MCF 10A (cell line): ENCODE data around the gene ICE2. TPM values are rescaled to one million over a fixed set of nuclear protein-coding genes. Genes with fewer than 3 reads are reported as not detected.

Source experiments
- BruUV-seq: library from RNA; stranded (reverse); fragments of 400-500 nt; replicated peaks from 2 replicates; lab custom pipeline; 2021; lab: Mats Ljungman, UMichigan
- CTCF ChIA-PET: fragments of 300-600 bp; sonication (Branson Sonifier 250); formaldehyde crosslinking; extraction: SDS; loops from one replicate; lab custom pipeline; 2021; ENCODE audit warnings: antibody characterized with exemption, inconsistent platforms; lab: Yijun Ruan, JAX
- POLR2A ChIA-PET: fragments of 300-600, 350-650 bp; sonication (Branson Sonifier 250); formaldehyde crosslinking; extraction: SDS; loops from one replicate; lab custom pipeline; 2020; ENCODE audit warnings: antibody characterized with exemption, inconsistent platforms; lab: Yijun Ruan, JAX
- DNase-seq: peaks from one replicate; pipeline ENCODE4 v3.0.0-alpha.2; 2018; ENCODE audit not compliant: unreplicated experiment
- H3K27ac Mint-ChIP-seq: one replicate; pipeline ENCODE4 v1.8.0; 2022; ENCODE audit warnings: mild to moderate bottlenecking, low read depth, mixed read lengths; ENCODE audit not compliant: unreplicated experiment
- H3K27me3 Mint-ChIP-seq: one replicate; pipeline ENCODE4 v1.8.0; 2022; ENCODE audit warnings: mixed read lengths; ENCODE audit not compliant: insufficient read depth, unreplicated experiment
- H3K36me3 Mint-ChIP-seq: one replicate; pipeline ENCODE4 v1.8.0; 2022; ENCODE audit warnings: mild to moderate bottlenecking, moderate library complexity, mixed read lengths; ENCODE audit not compliant: insufficient read depth, unreplicated experiment
- H3K4me1 Mint-ChIP-seq: one replicate; pipeline ENCODE4 v1.8.0; 2022; ENCODE audit warnings: mixed read lengths; ENCODE audit not compliant: insufficient read depth, unreplicated experiment
- H3K4me3 Mint-ChIP-seq: one replicate; pipeline ENCODE4 v1.8.0; 2022; ENCODE audit warnings: mild to moderate bottlenecking, moderate library complexity, mixed read lengths; ENCODE audit not compliant: unreplicated experiment
- H3K9me3 Mint-ChIP-seq: one replicate; pipeline ENCODE4 v1.8.0; 2022; ENCODE audit warnings: mixed read lengths; ENCODE audit not compliant: unreplicated experiment
- intact Hi-C: fragments of 100-400 bp; cut with micrococcal nuclease; formaldehyde crosslinking; loops from 2 replicates; pipeline ENCODE4 v1.14.1; 2022
- total RNA-seq: library from RNA; stranded (reverse); gene quantifications from 2 replicates; pipeline ENCODE4 v1.2.3, GENCODE V29; 2022
- TF ChIP-seq, protein P1 (sequence below): fragments of 200-600 bp; IDR thresholded peaks from one replicate; pipeline ENCODE4 v1.8.0; 2022; ENCODE audit warnings: antibody characterized with exemption, mild to moderate bottlenecking; ENCODE audit not compliant: unreplicated experiment

ICE2 gene
- total RNA-seq, 1 experiment from 2014 or later, result 57.9 TPM

DNA sequence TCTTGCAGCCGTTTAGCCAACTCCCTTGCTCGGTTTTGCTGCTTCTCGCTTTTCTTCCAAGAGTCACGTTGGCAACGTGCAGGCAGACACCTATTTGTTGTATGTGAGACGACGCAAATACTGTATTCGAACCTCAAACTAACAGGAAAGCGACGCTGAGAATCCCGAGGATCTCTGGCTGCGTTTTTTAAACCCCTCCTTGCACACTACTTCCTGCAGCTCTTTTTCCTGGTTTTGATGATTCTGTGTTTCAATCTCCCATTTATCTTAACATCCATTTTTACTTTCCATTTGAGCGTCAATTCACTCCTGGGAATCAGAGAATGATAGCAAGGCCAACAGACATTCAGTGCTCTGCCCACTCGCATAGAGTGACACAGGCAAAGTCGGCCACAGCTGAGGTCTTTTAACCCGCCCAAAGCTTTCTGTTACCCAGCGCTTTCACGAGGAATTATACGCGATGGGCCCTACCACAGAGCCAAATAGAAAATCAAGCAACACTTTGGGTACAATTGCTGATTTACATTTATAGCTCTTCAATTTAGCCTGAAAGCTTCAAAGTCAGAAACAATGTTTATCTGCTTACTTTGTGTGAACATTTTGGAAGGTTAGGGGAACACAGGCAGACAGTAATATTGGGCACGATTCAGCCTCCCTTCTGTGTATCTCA is 79.6 kb downstream of the ICE2 start:
- intact Hi-C loops, result loop anchor here (5.0 kb wide), 1 partner anchor 37 kb away; no protein-coding TSS in a partner anchor
- peaks cover 46% of the 10 kb centered on the region for H3K4me1 Mint-ChIP-seq
- CTCF ChIA-PET, result interaction anchor here (0.5 kb wide), 1 partner anchor 21 kb away, joined by 3 read pairs; no protein-coding TSS in a partner anchor

DNA sequence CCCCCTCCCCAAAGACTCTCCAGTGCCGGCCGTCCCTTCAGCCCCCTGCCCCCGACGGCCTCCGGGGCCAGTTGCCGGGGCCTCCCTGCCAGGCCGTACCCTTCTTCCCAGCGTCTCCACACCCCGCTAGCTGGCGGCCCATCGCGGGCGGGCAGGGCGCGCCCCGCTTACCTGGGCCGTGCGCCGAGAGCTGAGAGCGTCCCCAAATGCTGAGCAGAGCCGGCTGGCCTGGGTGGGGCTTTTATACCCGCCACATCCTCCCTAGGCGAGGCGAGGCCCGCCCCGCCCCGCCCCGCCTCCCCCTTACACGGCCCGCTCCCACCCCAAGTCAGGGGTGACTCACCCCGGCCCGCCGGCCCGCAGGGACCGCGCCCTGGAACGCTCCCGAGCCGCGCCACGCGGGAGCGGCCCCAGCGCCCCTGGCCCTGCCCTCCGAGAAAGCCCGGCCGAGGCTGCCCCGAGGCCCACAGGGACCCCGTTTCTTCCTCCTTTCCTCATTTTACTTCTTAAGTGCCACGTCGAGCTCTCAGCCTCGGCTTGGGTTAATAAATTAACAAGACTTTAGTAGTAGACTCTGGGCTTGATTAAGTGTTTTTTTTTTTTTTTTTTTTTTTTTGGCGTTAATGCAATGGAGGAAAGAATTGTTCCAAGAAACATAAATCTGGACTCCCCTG is 81.0 kb downstream of the ICE2 start, which contains the start of gene ANXA2:
TSS of gene ANXA2 (minus strand) at position 215 of the 674 bp plus-strand sequence. CDS start 11,911 bp downstream, outside the sequence.
- Mint-ChIP-seq H3K36me3 (peaks cover 56% of the 10 kb centered on the region), H3K4me3 (peak within 1 kb of the TSS; percentile 98), H3K27ac (peak within 1 kb of the TSS; percentile 91), H3K9me3 (no peaks in the 10 kb centered on the region), H3K27me3 (no peaks in the 10 kb centered on the region), H3K4me1 (peaks cover 55% of the 10 kb centered on the region)
- TF ChIP-seq, protein P1, sequence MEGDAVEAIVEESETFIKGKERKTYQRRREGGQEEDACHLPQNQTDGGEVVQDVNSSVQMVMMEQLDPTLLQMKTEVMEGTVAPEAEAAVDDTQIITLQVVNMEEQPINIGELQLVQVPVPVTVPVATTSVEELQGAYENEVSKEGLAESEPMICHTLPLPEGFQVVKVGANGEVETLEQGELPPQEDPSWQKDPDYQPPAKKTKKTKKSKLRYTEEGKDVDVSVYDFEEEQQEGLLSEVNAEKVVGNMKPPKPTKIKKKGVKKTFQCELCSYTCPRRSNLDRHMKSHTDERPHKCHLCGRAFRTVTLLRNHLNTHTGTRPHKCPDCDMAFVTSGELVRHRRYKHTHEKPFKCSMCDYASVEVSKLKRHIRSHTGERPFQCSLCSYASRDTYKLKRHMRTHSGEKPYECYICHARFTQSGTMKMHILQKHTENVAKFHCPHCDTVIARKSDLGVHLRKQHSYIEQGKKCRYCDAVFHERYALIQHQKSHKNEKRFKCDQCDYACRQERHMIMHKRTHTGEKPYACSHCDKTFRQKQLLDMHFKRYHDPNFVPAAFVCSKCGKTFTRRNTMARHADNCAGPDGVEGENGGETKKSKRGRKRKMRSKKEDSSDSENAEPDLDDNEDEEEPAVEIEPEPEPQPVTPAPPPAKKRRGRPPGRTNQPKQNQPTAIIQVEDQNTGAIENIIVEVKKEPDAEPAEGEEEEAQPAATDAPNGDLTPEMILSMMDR, result no peak
- no TSS peak for BruUV-seq
- POLR2A ChIA-PET, result interaction anchor here (0.5 to 13.9 kb wide), 14 partner anchors 8 to 1025 kb away, joined by 3 to 461 read pairs (median 6); partner anchors contain the start of gene MYO1E
- intact Hi-C loops, result loop anchor here (1.0 to 5.0 kb wide), 4 partner anchors 10 to 46 kb away; no protein-coding TSS in a partner anchor
- CTCF ChIA-PET, result interaction anchor here (0.6 to 1.2 kb wide), 5 partner anchors 24 to 95 kb away, joined by 3 to 7 read pairs (median 4); partner anchors contain the start of gene ICE2
- peak; percentile 90 for DNase-seq

More for the DNA sequence above, 79.6 kb downstream of the ICE2 start:
- H3K36me3 Mint-ChIP-seq, result peaks cover 43% of the 10 kb centered on the region
- TF ChIP-seq, protein P1, result no peak
- no TSS peak for BruUV-seq
- DNase-seq, result no peak
- H3K27ac Mint-ChIP-seq, result peak overlapping the region; percentile 91
- H3K27me3 Mint-ChIP-seq, result no peaks in the 10 kb centered on the region
- H3K4me3 Mint-ChIP-seq, result peak overlapping the region; percentile 98
- no peaks in the 10 kb centered on the region for H3K9me3 Mint-ChIP-seq
- POLR2A ChIA-PET, result interaction anchor here (0.9 to 13.9 kb wide), 16 partner anchors 8 to 710 kb away, joined by 3 to 461 read pairs (median 6); partner anchors contain the start of gene BNIP2

DNA sequence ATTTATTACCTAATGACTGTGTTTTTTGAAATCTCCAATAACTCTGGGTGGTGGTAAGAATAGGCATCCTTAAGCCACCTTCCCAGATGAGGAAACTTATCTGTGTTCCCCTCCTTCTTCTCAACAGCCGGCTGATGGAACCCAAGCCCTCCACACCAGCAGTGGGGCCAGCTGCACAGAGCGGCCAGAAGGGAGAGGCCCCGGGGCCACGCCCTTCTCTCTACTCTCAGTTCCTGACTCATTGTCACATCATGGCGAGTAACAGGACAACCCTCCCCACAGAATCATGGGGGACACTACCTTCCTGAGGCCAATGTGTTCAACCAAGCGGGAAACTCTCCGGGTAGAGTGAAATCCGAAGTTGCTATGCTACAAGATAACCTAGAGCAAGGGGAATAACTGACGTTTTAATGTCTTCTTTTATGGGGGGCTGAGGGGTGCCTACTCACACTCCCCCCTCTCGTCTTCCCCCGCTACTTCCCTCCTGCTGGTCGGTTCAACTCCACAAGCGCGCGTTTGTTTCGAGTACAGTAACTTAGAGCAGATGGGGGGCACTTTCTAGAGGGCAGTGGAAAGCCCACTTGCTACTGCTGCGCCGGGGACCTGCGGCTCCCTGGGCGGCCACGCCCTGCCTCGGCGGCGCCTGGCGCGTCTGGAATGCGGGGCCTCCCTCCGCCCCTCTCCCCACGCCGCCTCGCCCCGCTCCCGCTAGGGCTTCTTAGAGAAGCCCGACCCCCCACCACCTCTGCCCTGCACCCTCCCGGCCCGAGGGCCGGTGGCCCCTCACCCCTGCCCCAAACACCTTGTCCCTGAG is 81.8 kb downstream of the ICE2 start:
- DNase-seq, result peak; percentile 83

More for the DNA sequence above, 81.8 kb downstream of the ICE2 start:
- CTCF ChIA-PET, result interaction anchor here (1.1 to 1.8 kb wide), 2 partner anchors 11 to 36 kb away, joined by 3 to 10 read pairs; no protein-coding TSS in a partner anchor
- Mint-ChIP-seq H3K4me3 (peak overlapping the region; percentile 98), H3K27me3 (no peaks in the 10 kb centered on the region), H3K36me3 (peaks cover 63% of the 10 kb centered on the region), H3K9me3 (no peaks in the 10 kb centered on the region), H3K27ac (peak overlapping the region; percentile 91), H3K4me1 (peaks cover 55% of the 10 kb centered on the region)
- TF ChIP-seq, protein P1, result no peak
- POLR2A ChIA-PET, result interaction anchor here (0.5 to 13.9 kb wide), 12 partner anchors 13 to 712 kb away, joined by 3 to 461 read pairs (median 45); partner anchors contain the start of gene ICE2
- intact Hi-C loops, result loop anchor here (1.0 to 5.0 kb wide), 3 partner anchors 26 to 47 kb away; no protein-coding TSS in a partner anchor
- BruUV-seq, result no TSS peak
